ENCODE data around the gene SCAND1.
"Not testable (repeated sequence)": the region's sequence is repeated elsewhere in the genome, so short reads cannot be mapped to it uniquely, and the experiment has no call there.

The SCAND1 gene

GRCh38 chr20:35963878-35964277, 9.6 kb upstream of the SCAND1 start:
- Histone ChIP-seq H3K9ac (ENCODE audit: low read depth in 1 of 2, low read length in 2 of 2) (no peak overlapping the region), H3K4me1 (ENCODE audit: control insufficient read depth in 1 of 2, insufficient read depth in 2 of 2, low read length in 2 of 2) (no peaks in the 10 kb centered on the region), H3K27ac (ENCODE audit: low read depth, low read length) (no peak overlapping the region), H3K36me3 (ENCODE audit: control insufficient read depth in 1 of 2, insufficient read depth in 2 of 2, low read length in 2 of 2) (no peaks in the 10 kb centered on the region), H3K9me3 (ENCODE audit: control insufficient read depth in 1 of 2, low read length in 2 of 2) (no peaks in the 10 kb centered on the region), H3K27me3 (ENCODE audit: control insufficient read depth in 1 of 2, insufficient read depth in 2 of 2, low read length in 2 of 2) (no peaks in the 10 kb centered on the region), H3K4me3 (ENCODE audit: low read depth in 1 of 2, low read length in 2 of 2) (no peak overlapping the region)

DNA sequence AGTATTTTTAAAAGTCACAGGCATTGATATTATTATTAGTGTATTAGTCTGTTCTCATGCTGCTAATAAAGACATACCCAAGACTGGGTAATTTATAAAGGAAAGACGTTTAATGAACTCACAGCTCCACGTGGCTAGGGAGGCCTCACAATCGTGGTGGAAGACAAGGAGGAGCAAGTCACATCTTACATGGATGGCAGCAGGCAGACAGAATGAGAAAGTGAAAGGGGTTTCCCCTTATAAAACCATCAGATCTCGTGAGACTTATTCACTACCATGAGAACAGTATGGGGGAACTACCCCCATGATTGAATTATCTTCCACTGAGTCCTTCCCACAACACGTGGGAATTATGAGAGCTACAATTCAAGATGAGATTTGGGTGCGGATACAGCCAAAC, 5.0 kb upstream of the SCAND1 start:
- not testable (repeated sequence) for H3K9me3 ChIP-seq (ENCODE audit: control insufficient read depth in 1 of 2, low read length in 2 of 2); H3K36me3 ChIP-seq (ENCODE audit: control insufficient read depth in 1 of 2, insufficient read depth in 2 of 2, low read length in 2 of 2)

DNA sequence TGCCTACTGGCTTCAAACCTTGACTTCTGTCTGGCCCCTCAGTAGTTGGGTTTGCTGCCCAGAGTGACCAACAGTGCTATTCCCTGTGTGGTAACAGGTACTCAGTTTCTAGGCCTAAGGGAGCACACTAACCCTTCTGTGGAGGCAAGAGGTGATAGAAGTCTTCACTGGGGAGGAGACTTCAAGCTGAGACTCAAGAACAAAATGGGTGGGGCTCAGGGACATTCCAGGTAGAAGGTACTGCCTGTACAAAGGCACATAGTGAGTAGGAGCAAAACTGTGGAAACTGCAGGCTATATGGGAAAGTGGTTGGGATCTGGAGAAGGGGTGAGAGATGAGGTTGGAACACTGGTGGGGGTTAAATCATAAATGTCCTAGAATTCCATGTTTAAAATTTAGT, 2.3 kb upstream of the SCAND1 start:
- no peak overlapping the region for H3K4me3 ChIP-seq (ENCODE audit: low read depth in 1 of 2, low read length in 2 of 2)
- no peaks in the 10 kb centered on the region for H3K27me3 ChIP-seq (ENCODE audit: control insufficient read depth in 1 of 2, insufficient read depth in 2 of 2, low read length in 2 of 2)
- no peak overlapping the region for H3K27ac ChIP-seq (ENCODE audit: low read depth, low read length)
- H3K9me3 ChIP-seq (ENCODE audit: control insufficient read depth in 1 of 2, low read length in 2 of 2): no peaks in the 10 kb centered on the region
- H3K9ac ChIP-seq (ENCODE audit: low read depth in 1 of 2, low read length in 2 of 2): no peak overlapping the region
- H3K4me1 ChIP-seq (ENCODE audit: control insufficient read depth in 1 of 2, insufficient read depth in 2 of 2, low read length in 2 of 2): peaks cover 10 to 19% of the 10 kb centered on the region in 2 donors
- no peaks in the 10 kb centered on the region for H3K36me3 ChIP-seq (ENCODE audit: control insufficient read depth in 1 of 2, insufficient read depth in 2 of 2, low read length in 2 of 2)

More for the DNA sequence above, 5.0 kb upstream of the SCAND1 start:
- H3K4me1 ChIP-seq (ENCODE audit: control insufficient read depth in 1 of 2, insufficient read depth in 2 of 2, low read length in 2 of 2); H3K27ac ChIP-seq (ENCODE audit: low read depth, low read length); H3K4me3 ChIP-seq (ENCODE audit: low read depth in 1 of 2, low read length in 2 of 2); H3K9ac ChIP-seq (ENCODE audit: low read depth in 1 of 2, low read length in 2 of 2); H3K27me3 ChIP-seq (ENCODE audit: control insufficient read depth in 1 of 2, insufficient read depth in 2 of 2, low read length in 2 of 2): not testable (repeated sequence)

- H3K4me1 ChIP-seq (ENCODE audit: control insufficient read depth in 1 of 2, insufficient read depth in 2 of 2, low read length in 2 of 2): peaks cover 10 to 19% of the 10 kb centered on the region in 2 donors
- no peaks in the 10 kb centered on the region for H3K27me3 ChIP-seq (ENCODE audit: control insufficient read depth in 1 of 2, insufficient read depth in 2 of 2, low read length in 2 of 2)
- H3K27ac ChIP-seq (ENCODE audit: low read depth, low read length): peak overlapping the region; percentile 91
- H3K9ac ChIP-seq (ENCODE audit: low read depth in 1 of 2, low read length in 2 of 2): peak overlapping the region; percentile 96 to 100
- H3K36me3 ChIP-seq (ENCODE audit: control insufficient read depth in 1 of 2, insufficient read depth in 2 of 2, low read length in 2 of 2): no peaks in the 10 kb centered on the region
- H3K4me3 ChIP-seq (ENCODE audit: low read depth in 1 of 2, low read length in 2 of 2): peak overlapping the region; percentile 78 to 87
- H3K9me3 ChIP-seq (ENCODE audit: control insufficient read depth in 1 of 2, low read length in 2 of 2): no peaks in the 10 kb centered on the region
These were observed 577 bp upstream of the SCAND1 start for GRCh38 chr20:35954907-35955251.

DNA sequence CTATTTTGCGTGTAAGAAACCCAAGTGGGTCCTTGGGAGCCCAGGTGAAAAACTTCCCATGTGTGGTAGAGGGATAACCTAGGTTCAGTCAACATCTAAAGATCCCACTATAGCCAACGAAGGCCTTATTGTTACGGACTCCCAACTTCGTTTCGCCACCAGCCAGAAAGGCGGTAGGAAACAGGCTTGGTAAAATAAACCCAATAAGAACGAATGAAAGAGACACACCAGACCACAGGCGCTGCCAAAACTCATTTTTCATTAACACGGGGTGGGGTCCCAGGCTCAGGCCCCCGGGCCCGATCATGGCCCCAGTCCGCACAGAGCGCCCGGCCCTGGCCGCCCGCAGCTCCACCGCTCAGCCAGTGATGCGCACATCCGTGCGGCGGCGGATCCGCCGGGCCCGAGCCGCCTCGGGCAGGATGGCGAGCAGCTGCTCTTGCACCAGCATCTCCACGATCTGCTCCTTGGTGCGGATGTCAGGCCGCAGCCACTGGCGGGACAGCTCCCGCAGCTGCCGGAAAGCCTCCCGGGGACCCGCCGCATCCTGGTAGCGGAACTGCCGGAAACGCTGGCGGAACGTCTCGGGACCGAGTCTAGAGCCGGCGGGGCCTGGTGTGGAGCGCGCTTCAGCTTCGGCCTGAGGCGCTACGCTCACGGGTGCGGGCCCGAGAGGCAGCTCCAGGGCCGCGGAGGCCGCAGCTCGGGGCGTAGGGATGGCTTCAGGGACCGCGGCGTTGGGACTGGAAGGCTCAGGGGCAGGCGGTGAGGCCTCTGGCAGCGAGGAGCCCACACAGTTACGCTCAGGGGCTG, 709 bp downstream of the SCAND1 start:
- Histone ChIP-seq H3K27ac (ENCODE audit: low read depth, low read length) (peak overlapping the region; percentile 99), H3K36me3 (ENCODE audit: control insufficient read depth in 1 of 2, insufficient read depth in 2 of 2, low read length in 2 of 2) (peaks cover 0 to 10% of the 10 kb centered on the region in 2 donors), H3K9me3 (ENCODE audit: control insufficient read depth in 1 of 2, low read length in 2 of 2) (no peaks in the 10 kb centered on the region), H3K9ac (ENCODE audit: low read depth in 1 of 2, low read length in 2 of 2) (peak overlapping the region; percentile 96 to 100), H3K27me3 (ENCODE audit: control insufficient read depth in 1 of 2, insufficient read depth in 2 of 2, low read length in 2 of 2) (no peaks in the 10 kb centered on the region), H3K4me3 (ENCODE audit: low read depth in 1 of 2, low read length in 2 of 2) (peak overlapping the region; percentile 78 to 87), H3K4me1 (ENCODE audit: control insufficient read depth in 1 of 2, insufficient read depth in 2 of 2, low read length in 2 of 2) (peaks cover 19% of the 10 kb centered on the region in 2 donors)

DNA sequence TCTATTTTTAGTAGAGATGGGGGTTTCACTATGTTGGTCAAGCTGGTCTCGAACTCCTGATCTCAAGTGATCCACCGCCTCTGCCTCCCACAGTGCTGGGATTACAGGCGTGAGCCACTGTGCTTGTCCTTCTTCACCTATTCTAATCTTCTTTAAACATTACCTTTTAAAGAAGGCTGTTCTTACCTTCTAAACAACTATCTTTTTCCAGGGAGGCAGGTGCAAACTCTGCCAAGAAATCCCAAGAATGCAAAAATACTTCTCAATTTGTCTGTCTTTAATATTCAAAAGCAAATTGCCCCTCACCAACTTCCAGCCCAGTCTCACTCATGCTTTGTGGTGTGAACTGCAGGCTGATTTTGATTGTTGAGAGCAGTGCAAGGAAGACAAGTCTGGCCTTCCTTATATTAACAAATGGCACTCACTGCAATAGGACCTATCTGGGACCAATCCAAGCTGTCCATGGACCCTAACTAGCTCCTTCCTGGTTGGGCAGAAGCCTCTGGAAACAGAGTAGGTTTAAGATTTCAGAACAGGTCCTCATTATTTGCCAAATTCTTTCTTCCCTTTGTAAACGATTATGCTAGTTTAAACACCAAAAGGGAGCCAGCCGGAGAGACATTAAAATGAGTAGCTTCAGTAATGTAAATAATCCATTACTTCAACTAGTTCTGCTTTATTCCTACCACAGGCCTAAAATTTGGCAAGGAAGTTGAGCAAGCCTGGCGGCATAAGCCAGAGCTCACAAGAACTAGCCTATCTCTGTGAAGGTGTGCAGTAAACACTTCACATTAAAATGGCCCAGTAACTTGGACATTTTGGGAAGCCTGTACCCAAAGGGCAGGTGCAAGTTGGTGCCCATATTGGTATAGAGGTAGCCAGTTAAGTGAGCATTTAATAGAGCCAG, 1.6 kb downstream of the SCAND1 start:
- H3K27ac ChIP-seq (ENCODE audit: low read depth, low read length): peak overlapping the region; percentile 99

GRCh38 chr20:35952080-35952479, 2.2 kb downstream of the SCAND1 start:
- not testable (repeated sequence) for H3K27me3 ChIP-seq (ENCODE audit: control insufficient read depth in 1 of 2, insufficient read depth in 2 of 2, low read length in 2 of 2); H3K9ac ChIP-seq (ENCODE audit: low read depth in 1 of 2, low read length in 2 of 2); H3K9me3 ChIP-seq (ENCODE audit: control insufficient read depth in 1 of 2, low read length in 2 of 2); H3K27ac ChIP-seq (ENCODE audit: low read depth, low read length)
- peak overlapping the region in 1 of 2 donors; percentile 78 for H3K4me3 ChIP-seq (ENCODE audit: low read depth in 1 of 2, low read length in 2 of 2)
- peaks cover 19 to 23% of the 10 kb centered on the region in 2 donors for H3K4me1 ChIP-seq (ENCODE audit: control insufficient read depth in 1 of 2, insufficient read depth in 2 of 2, low read length in 2 of 2)
- peaks cover 3 to 22% of the 10 kb centered on the region in 2 donors for H3K36me3 ChIP-seq (ENCODE audit: control insufficient read depth in 1 of 2, insufficient read depth in 2 of 2, low read length in 2 of 2)

More for the DNA sequence above, 1.6 kb downstream of the SCAND1 start:
- peaks cover 19 to 23% of the 10 kb centered on the region in 2 donors for H3K4me1 ChIP-seq (ENCODE audit: control insufficient read depth in 1 of 2, insufficient read depth in 2 of 2, low read length in 2 of 2)
- H3K9me3 ChIP-seq (ENCODE audit: control insufficient read depth in 1 of 2, low read length in 2 of 2): no peaks in the 10 kb centered on the region
- H3K36me3 ChIP-seq (ENCODE audit: control insufficient read depth in 1 of 2, insufficient read depth in 2 of 2, low read length in 2 of 2): peaks cover 0 to 17% of the 10 kb centered on the region in 2 donors
- no peaks in the 10 kb centered on the region for H3K27me3 ChIP-seq (ENCODE audit: control insufficient read depth in 1 of 2, insufficient read depth in 2 of 2, low read length in 2 of 2)
- peak overlapping the region; percentile 96 to 100 for H3K9ac ChIP-seq (ENCODE audit: low read depth in 1 of 2, low read length in 2 of 2)
- H3K4me3 ChIP-seq (ENCODE audit: low read depth in 1 of 2, low read length in 2 of 2): peak overlapping the region; percentile 78 to 87

- no peaks in the 10 kb centered on the region for H3K27me3 ChIP-seq (ENCODE audit: control insufficient read depth in 1 of 2, insufficient read depth in 2 of 2, low read length in 2 of 2)
- no peak overlapping the region for H3K27ac ChIP-seq (ENCODE audit: low read depth, low read length)
- peaks cover 3 to 28% of the 10 kb centered on the region in 2 donors for H3K36me3 ChIP-seq (ENCODE audit: control insufficient read depth in 1 of 2, insufficient read depth in 2 of 2, low read length in 2 of 2)
- H3K4me1 ChIP-seq (ENCODE audit: control insufficient read depth in 1 of 2, insufficient read depth in 2 of 2, low read length in 2 of 2): peaks cover 19 to 23% of the 10 kb centered on the region in 2 donors
- no peaks in the 10 kb centered on the region for H3K9me3 ChIP-seq (ENCODE audit: control insufficient read depth in 1 of 2, low read length in 2 of 2)
- no peak overlapping the region for H3K4me3 ChIP-seq (ENCODE audit: low read depth in 1 of 2, low read length in 2 of 2)
- H3K9ac ChIP-seq (ENCODE audit: low read depth in 1 of 2, low read length in 2 of 2): no peak overlapping the region
These were observed 4.2 kb downstream of the SCAND1 start for GRCh38 chr20:35950093-35950492.

DNA sequence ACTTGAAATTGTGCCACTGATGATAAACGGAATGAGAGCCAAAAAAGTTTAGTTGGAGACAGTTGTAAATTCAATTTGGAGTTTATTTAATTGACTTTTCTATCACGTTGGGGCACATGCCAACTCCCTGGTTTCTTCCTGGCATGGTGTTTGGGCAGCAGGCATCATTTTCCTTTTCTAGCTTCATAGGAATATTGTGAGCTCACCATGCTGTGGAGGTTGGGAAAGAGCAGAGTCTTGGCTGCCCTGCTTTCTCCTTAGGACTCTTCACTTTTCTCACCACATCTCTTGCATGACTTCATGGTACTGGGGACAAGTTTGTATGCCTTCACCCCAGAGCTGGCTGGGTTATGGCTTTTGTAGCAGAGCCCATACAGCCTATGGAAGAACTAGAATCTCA, 6.4 kb downstream of the SCAND1 start:
- H3K4me3 ChIP-seq (ENCODE audit: low read depth in 1 of 2, low read length in 2 of 2): no peak overlapping the region
- peaks cover 13 to 18% of the 10 kb centered on the region in 2 donors for H3K4me1 ChIP-seq (ENCODE audit: control insufficient read depth in 1 of 2, insufficient read depth in 2 of 2, low read length in 2 of 2)
- H3K36me3 ChIP-seq (ENCODE audit: control insufficient read depth in 1 of 2, insufficient read depth in 2 of 2, low read length in 2 of 2): peaks cover 10 to 40% of the 10 kb centered on the region in 2 donors
- H3K27me3 ChIP-seq (ENCODE audit: control insufficient read depth in 1 of 2, insufficient read depth in 2 of 2, low read length in 2 of 2): no peaks in the 10 kb centered on the region
- no peak overlapping the region for H3K27ac ChIP-seq (ENCODE audit: low read depth, low read length)
- no peak overlapping the region for H3K9ac ChIP-seq (ENCODE audit: low read depth in 1 of 2, low read length in 2 of 2)
- H3K9me3 ChIP-seq (ENCODE audit: control insufficient read depth in 1 of 2, low read length in 2 of 2): no peaks in the 10 kb centered on the region

GRCh38 chr20:35947489-35947888, 6.8 kb downstream of the SCAND1 start:
- Histone ChIP-seq H3K9ac (ENCODE audit: low read depth in 1 of 2, low read length in 2 of 2) (no peak overlapping the region), H3K27me3 (ENCODE audit: control insufficient read depth in 1 of 2, insufficient read depth in 2 of 2, low read length in 2 of 2) (no peaks in the 10 kb centered on the region), H3K27ac (ENCODE audit: low read depth, low read length) (no peak overlapping the region), H3K36me3 (ENCODE audit: control insufficient read depth in 1 of 2, insufficient read depth in 2 of 2, low read length in 2 of 2) (peaks cover 10 to 40% of the 10 kb centered on the region in 2 donors), H3K4me3 (ENCODE audit: low read depth in 1 of 2, low read length in 2 of 2) (no peak overlapping the region), H3K9me3 (ENCODE audit: control insufficient read depth in 1 of 2, low read length in 2 of 2) (no peaks in the 10 kb centered on the region), H3K4me1 (ENCODE audit: control insufficient read depth in 1 of 2, insufficient read depth in 2 of 2, low read length in 2 of 2) (peaks cover 9 to 14% of the 10 kb centered on the region in 2 donors)
